GM23338 (cell line): ENCODE data around the gene COLEC12. TPM values are rescaled to one million over a fixed set of nuclear protein-coding genes. Genes with fewer than 3 reads are reported as not detected.

ENCODE experiments used
- ATAC-seq: fragments of 200-7000 bp; cut with Tn5 transposase; 3 replicates; pipeline ENCODE4 v1.9.1; 2020
- DNase-seq: peaks from one replicate; pipeline ENCODE4 v3.0.0-alpha.2; 2015; ENCODE audit warnings: low spot score
- H2AFZ ChIP-seq: fragments of 200-600 bp; sonication (generic); 2 replicates; pipeline ENCODE4 v1.8.0; 2016; ENCODE audit warnings: antibody characterized with exemption, mild to moderate bottlenecking, moderate library complexity
- H3F3A ChIP-seq: fragments of 200-600 bp; sonication (generic); replicated peaks from 2 replicates; pipeline ENCODE4 v1.8.0; 2017; ENCODE audit warnings: antibody characterized with exemption, mixed run types, low read depth
- H3K27ac ChIP-seq: fragments of 200-600 bp; sonication (generic); 2 replicates; pipeline ENCODE4 v1.6.1; 2016; ENCODE audit warnings: low read depth
- H3K27me3 ChIP-seq: fragments of 200-600 bp; sonication (generic); 2 replicates; pipeline ENCODE4 v1.8.0; 2016; ENCODE audit warnings: mild to moderate bottlenecking, mixed run types, moderate library complexity; ENCODE audit not compliant: insufficient read depth
- H3K36me3 ChIP-seq: fragments of 200-600 bp; sonication (generic); 2 replicates; pipeline ENCODE4 v1.8.0; 2016; ENCODE audit warnings: mild to moderate bottlenecking; ENCODE audit not compliant: insufficient read depth
- H3K4me1 ChIP-seq: fragments of 200-600 bp; sonication (generic); 2 replicates; pipeline ENCODE4 v1.8.0; 2016; ENCODE audit warnings: mild to moderate bottlenecking, moderate library complexity; ENCODE audit not compliant: insufficient read depth
- H3K4me2 ChIP-seq: fragments of 200-600 bp; sonication (generic); 2 replicates; pipeline ENCODE4 v1.7.1; 2017; ENCODE audit warnings: mixed run types
- H3K4me3 ChIP-seq: fragments of 200-600 bp; sonication (generic); 2 replicates; pipeline ENCODE4 v1.6.1; 2016; ENCODE audit warnings: mixed run types
- H3K79me2 ChIP-seq: fragments of 200-600 bp; sonication (generic); replicated peaks from 2 replicates; pipeline ENCODE4 v1.8.0; 2017; ENCODE audit warnings: mild to moderate bottlenecking; ENCODE audit not compliant: insufficient read depth
- H3K9me2 ChIP-seq: fragments of 200-600 bp; sonication (generic); 2 replicates; pipeline ENCODE4 v1.8.0; 2017; ENCODE audit not compliant: insufficient read depth
- H4K20me1 ChIP-seq: fragments of 200-600 bp; sonication (generic); replicated peaks from 2 replicates; pipeline ENCODE4 v1.8.0; 2017; ENCODE audit warnings: mild to moderate bottlenecking; ENCODE audit not compliant: insufficient read depth
- H3K27ac Mint-ChIP-seq: 2 replicates; pipeline ENCODE4 v1.8.0; 2020; ENCODE audit warnings: inconsistent platforms, mild to moderate bottlenecking, moderate library complexity, mixed read lengths
- H3K27me3 Mint-ChIP-seq: 3 replicates; pipeline ENCODE4 v1.8.0; 2022; ENCODE audit warnings: low read depth, mild to moderate bottlenecking, moderate library complexity, mixed read lengths, inconsistent platforms; ENCODE audit not compliant: insufficient read depth, poor library complexity
- H3K36me3 Mint-ChIP-seq: 3 replicates; pipeline ENCODE4 v1.8.0; 2021; ENCODE audit warnings: low read depth, mild to moderate bottlenecking, inconsistent platforms, moderate library complexity, mixed read lengths
- H3K4me1 Mint-ChIP-seq: 3 replicates; pipeline ENCODE4 v1.8.0; 2020; ENCODE audit warnings: mild to moderate bottlenecking, inconsistent platforms, mixed read lengths
- H3K4me3 Mint-ChIP-seq: 3 replicates; pipeline ENCODE4 v1.8.0; 2021; ENCODE audit warnings: moderate library complexity, mild to moderate bottlenecking, inconsistent platforms, mixed read lengths
- H3K9me3 Mint-ChIP-seq: 3 replicates; pipeline ENCODE4 v1.8.0; 2020; ENCODE audit warnings: moderate library complexity, mild to moderate bottlenecking, inconsistent platforms, mixed read lengths
- CREB1 ChIP-seq: fragments of 250-450 bp; sonication (Bioruptor Pico); IDR thresholded peaks from 2 replicates; pipeline ENCODE4 v1.5.0; 2020; ENCODE audit warnings: low read depth, mild to moderate bottlenecking, moderate library complexity
- EZH2 ChIP-seq: fragments of 200-600 bp; sonication (generic); IDR thresholded peaks from one replicate; pipeline ENCODE4 v1.8.0; 2017; ENCODE audit warnings: antibody characterized with exemption, mild to moderate bottlenecking, low read depth; ENCODE audit not compliant: unreplicated experiment
- EZH2phosphoT487 ChIP-seq: fragments of 200-600 bp; sonication (generic); IDR thresholded peaks from one replicate; pipeline ENCODE4 v1.8.1; 2018; ENCODE audit warnings: antibody characterized with exemption; ENCODE audit not compliant: unreplicated experiment
- JUNB ChIP-seq: IDR thresholded peaks from one replicate; pipeline ENCODE4 v1.6.1; 2016; ENCODE audit warnings: antibody characterized with exemption; ENCODE audit not compliant: unreplicated experiment
- NANOG ChIP-seq: IDR thresholded peaks from 2 replicates; pipeline ENCODE4 v1.6.1; 2016; ENCODE audit warnings: antibody characterized with exemption, borderline replicate concordance
- POLR2AphosphoS5 ChIP-seq: IDR thresholded peaks from 2 replicates; pipeline ENCODE4 v1.6.1; 2016; ENCODE audit warnings: antibody characterized with exemption, low read depth
- REST ChIP-seq: IDR thresholded peaks from one replicate; pipeline ENCODE4 v1.6.1; 2018; ENCODE audit warnings: antibody characterized with exemption; ENCODE audit not compliant: unreplicated experiment
- STAT1 ChIP-seq: IDR thresholded peaks from one replicate; pipeline ENCODE4 v1.6.1; 2016; ENCODE audit warnings: antibody characterized with exemption; ENCODE audit not compliant: unreplicated experiment
- ZNF114 ChIP-seq: fragments of 250-450 bp; sonication (Bioruptor Pico); IDR thresholded peaks from 2 replicates; pipeline ENCODE4 v1.5.0; 2020; ENCODE audit warnings: mild to moderate bottlenecking, moderate library complexity
- ZNF331 ChIP-seq: fragments of 250-450 bp; sonication (Bioruptor Pico); IDR thresholded peaks from 2 replicates; pipeline ENCODE4 v1.5.0; 2020; ENCODE audit warnings: low read depth, mild to moderate bottlenecking, moderate library complexity
- polyA plus RNA-seq: library from polyadenylated mRNA; unstranded; fragments of >200 nt; fragmentation: Nextera tagmentation; extraction: Ambion mirVana; gene quantifications from 2 replicates; pipeline ENCODE4 v1.2.1, GENCODE V29; 2016
- total RNA-seq: library from RNA; depleted of rRNA; stranded (reverse); fragments of >200 nt; shearing (Covaris generic); gene quantifications from 2 replicates; pipeline ENCODE4 v1.2.3, GENCODE V29; 2014
- TF ChIP-seq, protein P1 (sequence below): IDR thresholded peaks from 2 replicates; pipeline ENCODE4 v1.6.1; 2016; ENCODE audit warnings: antibody characterized with exemption
- TF ChIP-seq, protein P2 (sequence below): fragments of 250-450 bp; sonication (Bioruptor Pico); IDR thresholded peaks from 2 replicates; pipeline ENCODE4 v1.5.0; 2020; ENCODE audit warnings: mild to moderate bottlenecking, moderate library complexity
- TF ChIP-seq, protein P3 (sequence below), 2 experiments: fragments of 200-600 bp in 1 of 2; sonication (generic) in 1 of 2; conservative IDR thresholded peaks; 2 replicates each; pipeline versions ENCODE4 v1.5.1 to v1.6.1; 2016 to 2017; ENCODE audit warnings: antibody characterized with exemption in 2 of 2, low read depth in 2 of 2, mild to moderate bottlenecking in 2 of 2, moderate library complexity in 1 of 2

The COLEC12 gene
- total and polyA plus RNA-seq, 2 experiments from 2014 or later, result 1.1 to 3.2 TPM

GRCh38 chr18:519019-519879 lies 18.7 kb upstream of the COLEC12 start:
- Histone ChIP-seq H3K79me2 (no peaks in the 10 kb centered on the region), H3K27ac (no peak overlapping the region), H3K4me2 (no peak overlapping the region), H2AFZ (peak overlapping the region; percentile 69), H3K36me3 (no peaks in the 10 kb centered on the region), H4K20me1 (no peaks in the 10 kb centered on the region), H3F3A (no peaks in the 10 kb centered on the region), H3K4me3 (no peak overlapping the region), H3K9me2 (peaks cover 6% of the 10 kb centered on the region; the same call in 1 of the 2 replicates), H3K27me3 (no peaks in the 10 kb centered on the region), H3K4me1 (peaks cover 8% of the 10 kb centered on the region)
- TF ChIP-seq JUNB (no peak), ZNF114 (CRISPR knock-in tag) (no peak), REST (no peak), POLR2AphosphoS5 (no peak), CREB1 (CRISPR knock-in tag) (no peak), STAT1 (no peak), EZH2phosphoT487 (no peak), ZNF331 (CRISPR knock-in tag) (no peak), NANOG (no peak), EZH2 (no peak)
- TF ChIP-seq, protein P1, sequence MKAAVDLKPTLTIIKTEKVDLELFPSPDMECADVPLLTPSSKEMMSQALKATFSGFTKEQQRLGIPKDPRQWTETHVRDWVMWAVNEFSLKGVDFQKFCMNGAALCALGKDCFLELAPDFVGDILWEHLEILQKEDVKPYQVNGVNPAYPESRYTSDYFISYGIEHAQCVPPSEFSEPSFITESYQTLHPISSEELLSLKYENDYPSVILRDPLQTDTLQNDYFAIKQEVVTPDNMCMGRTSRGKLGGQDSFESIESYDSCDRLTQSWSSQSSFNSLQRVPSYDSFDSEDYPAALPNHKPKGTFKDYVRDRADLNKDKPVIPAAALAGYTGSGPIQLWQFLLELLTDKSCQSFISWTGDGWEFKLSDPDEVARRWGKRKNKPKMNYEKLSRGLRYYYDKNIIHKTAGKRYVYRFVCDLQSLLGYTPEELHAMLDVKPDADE, result no peak
- TF ChIP-seq, protein P2, sequence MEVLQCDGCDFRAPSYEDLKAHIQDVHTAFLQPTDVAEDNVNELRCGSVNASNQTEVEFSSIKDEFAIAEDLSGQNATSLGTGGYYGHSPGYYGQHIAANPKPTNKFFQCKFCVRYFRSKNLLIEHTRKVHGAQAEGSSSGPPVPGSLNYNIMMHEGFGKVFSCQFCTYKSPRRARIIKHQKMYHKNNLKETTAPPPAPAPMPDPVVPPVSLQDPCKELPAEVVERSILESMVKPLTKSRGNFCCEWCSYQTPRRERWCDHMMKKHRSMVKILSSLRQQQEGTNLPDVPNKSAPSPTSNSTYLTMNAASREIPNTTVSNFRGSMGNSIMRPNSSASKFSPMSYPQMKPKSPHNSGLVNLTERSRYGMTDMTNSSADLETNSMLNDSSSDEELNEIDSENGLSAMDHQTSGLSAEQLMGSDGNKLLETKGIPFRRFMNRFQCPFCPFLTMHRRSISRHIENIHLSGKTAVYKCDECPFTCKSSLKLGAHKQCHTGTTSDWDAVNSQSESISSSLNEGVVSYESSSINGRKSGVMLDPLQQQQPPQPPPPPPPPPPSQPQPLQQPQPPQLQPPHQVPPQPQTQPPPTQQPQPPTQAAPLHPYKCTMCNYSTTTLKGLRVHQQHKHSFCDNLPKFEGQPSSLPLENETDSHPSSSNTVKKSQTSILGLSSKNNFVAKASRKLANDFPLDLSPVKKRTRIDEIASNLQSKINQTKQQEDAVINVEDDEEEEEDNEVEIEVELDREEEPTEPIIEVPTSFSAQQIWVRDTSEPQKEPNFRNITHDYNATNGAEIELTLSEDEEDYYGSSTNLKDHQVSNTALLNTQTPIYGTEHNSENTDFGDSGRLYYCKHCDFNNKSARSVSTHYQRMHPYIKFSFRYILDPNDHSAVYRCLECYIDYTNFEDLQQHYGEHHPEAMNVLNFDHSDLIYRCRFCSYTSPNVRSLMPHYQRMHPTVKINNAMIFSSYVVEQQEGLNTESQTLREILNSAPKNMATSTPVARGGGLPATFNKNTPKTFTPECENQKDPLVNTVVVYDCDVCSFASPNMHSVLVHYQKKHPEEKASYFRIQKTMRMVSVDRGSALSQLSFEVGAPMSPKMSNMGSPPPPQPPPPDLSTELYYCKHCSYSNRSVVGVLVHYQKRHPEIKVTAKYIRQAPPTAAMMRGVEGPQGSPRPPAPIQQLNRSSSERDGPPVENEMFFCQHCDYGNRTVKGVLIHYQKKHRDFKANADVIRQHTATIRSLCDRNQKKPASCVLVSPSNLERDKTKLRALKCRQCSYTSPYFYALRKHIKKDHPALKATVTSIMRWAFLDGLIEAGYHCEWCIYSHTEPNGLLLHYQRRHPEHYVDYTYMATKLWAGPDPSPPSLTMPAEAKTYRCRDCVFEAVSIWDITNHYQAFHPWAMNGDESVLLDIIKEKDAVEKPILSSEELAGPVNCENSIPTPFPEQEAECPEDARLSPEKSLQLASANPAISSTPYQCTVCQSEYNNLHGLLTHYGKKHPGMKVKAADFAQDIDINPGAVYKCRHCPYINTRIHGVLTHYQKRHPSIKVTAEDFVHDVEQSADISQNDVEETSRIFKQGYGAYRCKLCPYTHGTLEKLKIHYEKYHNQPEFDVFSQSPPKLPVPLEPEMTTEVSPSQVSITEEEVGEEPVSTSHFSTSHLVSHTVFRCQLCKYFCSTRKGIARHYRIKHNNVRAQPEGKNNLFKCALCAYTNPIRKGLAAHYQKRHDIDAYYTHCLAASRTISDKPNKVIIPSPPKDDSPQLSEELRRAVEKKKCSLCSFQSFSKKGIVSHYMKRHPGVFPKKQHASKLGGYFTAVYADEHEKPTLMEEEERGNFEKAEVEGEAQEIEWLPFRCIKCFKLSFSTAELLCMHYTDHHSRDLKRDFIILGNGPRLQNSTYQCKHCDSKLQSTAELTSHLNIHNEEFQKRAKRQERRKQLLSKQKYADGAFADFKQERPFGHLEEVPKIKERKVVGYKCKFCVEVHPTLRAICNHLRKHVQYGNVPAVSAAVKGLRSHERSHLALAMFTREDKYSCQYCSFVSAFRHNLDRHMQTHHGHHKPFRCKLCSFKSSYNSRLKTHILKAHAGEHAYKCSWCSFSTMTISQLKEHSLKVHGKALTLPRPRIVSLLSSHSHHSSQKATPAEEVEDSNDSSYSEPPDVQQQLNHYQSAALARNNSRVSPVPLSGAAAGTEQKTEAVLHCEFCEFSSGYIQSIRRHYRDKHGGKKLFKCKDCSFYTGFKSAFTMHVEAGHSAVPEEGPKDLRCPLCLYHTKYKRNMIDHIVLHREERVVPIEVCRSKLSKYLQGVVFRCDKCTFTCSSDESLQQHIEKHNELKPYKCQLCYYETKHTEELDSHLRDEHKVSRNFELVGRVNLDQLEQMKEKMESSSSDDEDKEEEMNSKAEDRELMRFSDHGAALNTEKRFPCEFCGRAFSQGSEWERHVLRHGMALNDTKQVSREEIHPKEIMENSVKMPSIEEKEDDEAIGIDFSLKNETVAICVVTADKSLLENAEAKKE (CRISPR knock-in tag), result no peak
- TF ChIP-seq, protein P3, sequence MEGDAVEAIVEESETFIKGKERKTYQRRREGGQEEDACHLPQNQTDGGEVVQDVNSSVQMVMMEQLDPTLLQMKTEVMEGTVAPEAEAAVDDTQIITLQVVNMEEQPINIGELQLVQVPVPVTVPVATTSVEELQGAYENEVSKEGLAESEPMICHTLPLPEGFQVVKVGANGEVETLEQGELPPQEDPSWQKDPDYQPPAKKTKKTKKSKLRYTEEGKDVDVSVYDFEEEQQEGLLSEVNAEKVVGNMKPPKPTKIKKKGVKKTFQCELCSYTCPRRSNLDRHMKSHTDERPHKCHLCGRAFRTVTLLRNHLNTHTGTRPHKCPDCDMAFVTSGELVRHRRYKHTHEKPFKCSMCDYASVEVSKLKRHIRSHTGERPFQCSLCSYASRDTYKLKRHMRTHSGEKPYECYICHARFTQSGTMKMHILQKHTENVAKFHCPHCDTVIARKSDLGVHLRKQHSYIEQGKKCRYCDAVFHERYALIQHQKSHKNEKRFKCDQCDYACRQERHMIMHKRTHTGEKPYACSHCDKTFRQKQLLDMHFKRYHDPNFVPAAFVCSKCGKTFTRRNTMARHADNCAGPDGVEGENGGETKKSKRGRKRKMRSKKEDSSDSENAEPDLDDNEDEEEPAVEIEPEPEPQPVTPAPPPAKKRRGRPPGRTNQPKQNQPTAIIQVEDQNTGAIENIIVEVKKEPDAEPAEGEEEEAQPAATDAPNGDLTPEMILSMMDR (conservative IDR thresholded peaks at IDR 0.05; ENCODE audit: low read depth in 2 of 2), result no peak
- H3K4me1 Mint-ChIP-seq, result peaks cover 16% of the 10 kb centered on the region
- ATAC-seq (no peak), DNase-seq (no peak)
- H3K27me3 Mint-ChIP-seq, result peaks cover 8% of the 10 kb centered on the region
- peaks cover 9% of the 10 kb centered on the region for H3K36me3 Mint-ChIP-seq
- peaks cover 15% of the 10 kb centered on the region for H3K9me3 Mint-ChIP-seq
- no peak overlapping the region for H3K4me3 Mint-ChIP-seq
- no peak overlapping the region for H3K27ac Mint-ChIP-seq
